ENCODE measurements around the gene KRTAP17-1.

DNA sequence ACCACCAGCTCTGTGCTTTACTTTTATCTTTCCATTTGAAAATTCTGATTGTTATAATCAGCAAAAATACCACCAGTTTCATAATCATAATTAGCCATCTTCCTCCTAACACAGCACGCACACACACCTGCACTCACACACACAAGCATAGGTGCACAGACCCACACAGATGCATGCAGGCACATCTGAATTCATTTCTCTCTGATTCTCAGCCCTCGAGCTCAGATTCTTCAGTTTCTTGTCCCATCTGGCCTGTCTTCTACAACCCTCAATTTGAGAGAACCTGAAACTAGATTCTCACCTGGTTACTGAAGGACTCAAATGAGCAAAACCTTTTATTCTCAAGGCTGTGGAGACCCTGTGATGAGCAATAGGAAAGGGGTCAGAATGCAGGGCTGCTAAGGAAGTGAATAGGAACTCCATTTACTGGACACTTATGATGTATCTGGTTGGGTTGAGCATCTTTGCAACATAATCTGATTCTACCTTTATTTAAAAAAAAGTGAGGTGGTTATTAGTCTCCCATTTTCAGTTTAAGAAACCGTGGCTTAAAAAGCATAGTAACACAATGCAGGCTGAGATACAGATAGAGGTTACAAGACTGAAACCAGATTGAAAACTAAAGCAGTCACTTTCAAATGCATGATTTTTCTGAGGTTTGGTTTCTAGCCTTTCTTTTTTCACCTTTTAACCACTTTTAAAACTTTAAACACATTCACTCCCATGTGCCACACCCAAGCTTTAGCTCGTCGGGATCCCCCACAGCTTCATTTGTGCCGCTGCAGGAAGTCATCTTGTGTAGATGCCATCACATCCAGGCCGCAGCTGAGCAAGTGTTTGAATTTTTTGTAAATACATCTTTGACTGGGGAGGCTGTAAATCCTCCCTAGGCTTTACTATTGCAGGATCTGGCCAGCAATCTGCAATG, 25.7 kb upstream of the KRTAP17-1 start:
- TF ChIP-seq, protein P1, sequence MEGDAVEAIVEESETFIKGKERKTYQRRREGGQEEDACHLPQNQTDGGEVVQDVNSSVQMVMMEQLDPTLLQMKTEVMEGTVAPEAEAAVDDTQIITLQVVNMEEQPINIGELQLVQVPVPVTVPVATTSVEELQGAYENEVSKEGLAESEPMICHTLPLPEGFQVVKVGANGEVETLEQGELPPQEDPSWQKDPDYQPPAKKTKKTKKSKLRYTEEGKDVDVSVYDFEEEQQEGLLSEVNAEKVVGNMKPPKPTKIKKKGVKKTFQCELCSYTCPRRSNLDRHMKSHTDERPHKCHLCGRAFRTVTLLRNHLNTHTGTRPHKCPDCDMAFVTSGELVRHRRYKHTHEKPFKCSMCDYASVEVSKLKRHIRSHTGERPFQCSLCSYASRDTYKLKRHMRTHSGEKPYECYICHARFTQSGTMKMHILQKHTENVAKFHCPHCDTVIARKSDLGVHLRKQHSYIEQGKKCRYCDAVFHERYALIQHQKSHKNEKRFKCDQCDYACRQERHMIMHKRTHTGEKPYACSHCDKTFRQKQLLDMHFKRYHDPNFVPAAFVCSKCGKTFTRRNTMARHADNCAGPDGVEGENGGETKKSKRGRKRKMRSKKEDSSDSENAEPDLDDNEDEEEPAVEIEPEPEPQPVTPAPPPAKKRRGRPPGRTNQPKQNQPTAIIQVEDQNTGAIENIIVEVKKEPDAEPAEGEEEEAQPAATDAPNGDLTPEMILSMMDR (IDR thresholded peaks at IDR 0.05), result no peak
- no peak for TF ChIP-seq POLR2A (IDR thresholded peaks at IDR 0.05)
